Right ventricle myocardium superior (tissue), 1 donor: ENCODE measurements around the gene IL19. TPM values are rescaled to one million over a fixed set of nuclear protein-coding genes. Genes with fewer than 3 reads are reported as not detected.
"Not testable (repeated sequence)": the region's sequence is repeated elsewhere in the genome, so short reads cannot be mapped to it uniquely, and the experiment has no call there.

Experiments
- ATAC-seq: fragments of 200-7000 bp; cut with Tn5 transposase; one replicate; pipeline ENCODE4 v1.9.1; 2020; ENCODE audit warnings: mild to moderate bottlenecking; ENCODE audit not compliant: poor library complexity
- DNase-seq: peaks from one replicate; pipeline ENCODE4 v3.0.0-alpha.2; 2020
- intact Hi-C: fragments of 100-400 bp; cut with DNase I; formaldehyde crosslinking; loops from one replicate; pipeline ENCODE4 v1.11.2; 2022
- total RNA-seq: library from RNA; stranded (reverse); fragmentation: NEBNext Ultra II Directional; extraction: Animal tissue kit (Norgen Biotek cat#: 25700); gene quantifications from one replicate; pipeline ENCODE4 v1.2.1, GENCODE V29; 2021
- donor health status: DM: no; HTN: yes; CAD: no; lungs with severe emphysema.

Gene IL19
- total RNA-seq, 1 donor from 2014 or later: not detected

GRCh38 chr1:206738370-206739366 is 31.9 kb upstream of the IL19 start:
- intact Hi-C loops: loop anchor here (5.0 kb wide), 1 partner anchor 174 kb away; no protein-coding TSS in a partner anchor

GRCh38 chr1:206739411-206740076 is 31.0 kb upstream of the IL19 start:
- ATAC-seq: no peak
- no peak for DNase-seq
- intact Hi-C loops: loop anchor here (5.0 kb wide), 1 partner anchor 173 kb away; no protein-coding TSS in a partner anchor

More at GRCh38 chr1:206738370-206739366, 31.9 kb upstream of the IL19 start:
- ATAC-seq: no peak
- DNase-seq: no peak

GRCh38 chr1:206741142-206741701 is 29.4 kb upstream of the IL19 start:
- intact Hi-C loops: no loop called here
- ATAC-seq (no peak), DNase-seq (no peak)

- ATAC-seq (no peak), DNase-seq (no peak)
- intact Hi-C loops: no loop called here
Measured at GRCh38 chr1:206742719-206743383, 27.7 kb upstream of the IL19 start.

GRCh38 chr1:206744683-206745082 is 25.9 kb upstream of the IL19 start:
- ATAC-seq (no peak), DNase-seq (no peak)
- intact Hi-C loops: no loop called here

- ATAC-seq (no peak), DNase-seq (no peak)
- intact Hi-C loops: no loop called here
Measured at GRCh38 chr1:206745301-206745700, 25.3 kb upstream of the IL19 start.

GRCh38 chr1:206748348-206749030 is 22.1 kb upstream of the IL19 start:
- intact Hi-C loops: no loop called here
- DNase-seq (no peak), ATAC-seq (no peak)

- intact Hi-C loops: no loop called here
- DNase-seq (no peak), ATAC-seq (no peak)
Measured at GRCh38 chr1:206751891-206752290, 18.7 kb upstream of the IL19 start.

GRCh38 chr1:206752481-206752880 is 18.1 kb upstream of the IL19 start:
- ATAC-seq (no peak), DNase-seq (no peak)
- intact Hi-C loops: no loop called here

GRCh38 chr1:206753141-206753540 is 17.4 kb upstream of the IL19 start:
- DNase-seq (no peak), ATAC-seq (no peak)
- intact Hi-C loops: no loop called here

GRCh38 chr1:206754011-206754410 is 16.6 kb upstream of the IL19 start:
- intact Hi-C loops: no loop called here
- no peak for DNase-seq
- no peak for ATAC-seq

- DNase-seq: no peak
- ATAC-seq: no peak
- intact Hi-C loops: no loop called here
Measured at GRCh38 chr1:206757524-206758266, 12.9 kb upstream of the IL19 start.

GRCh38 chr1:206760590-206760989 is 10.0 kb upstream of the IL19 start:
- ATAC-seq (no peak), DNase-seq (no peak)
- intact Hi-C loops: no loop called here

- DNase-seq: no peak
- intact Hi-C loops: no loop called here
- ATAC-seq: no peak
Measured at GRCh38 chr1:206761159-206761768, 9.3 kb upstream of the IL19 start.

GRCh38 chr1:206762741-206763364 is 7.7 kb upstream of the IL19 start:
- intact Hi-C loops, DNase-seq, ATAC-seq: not testable (repeated sequence)

- ATAC-seq, intact Hi-C loops: not testable (repeated sequence)
Measured at GRCh38 chr1:206765771-206766170, 4.8 kb upstream of the IL19 start.

More at GRCh38 chr1:206765771-206766170, 4.8 kb upstream of the IL19 start:
- DNase-seq: not testable (repeated sequence)
